ENCODE measurements around the gene TMPRSS15.

DNA sequence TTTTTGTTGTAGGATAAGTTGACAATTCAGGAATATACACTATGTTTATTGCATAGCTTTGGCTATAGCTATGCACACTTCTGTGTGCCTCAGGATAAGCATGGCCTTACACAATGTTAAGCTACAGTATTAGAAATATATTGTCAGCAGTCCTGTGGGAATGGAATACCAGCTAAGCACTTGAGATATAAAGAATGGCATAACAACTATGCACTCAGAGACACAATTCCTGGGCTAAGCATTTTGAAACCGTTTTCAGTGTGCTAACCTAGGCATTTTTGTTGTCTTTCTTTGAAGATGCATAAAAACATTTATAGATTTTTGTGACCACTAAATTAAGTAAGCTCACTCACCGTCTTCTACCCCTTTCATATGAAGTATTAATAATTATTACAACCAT lies 46.8 kb downstream of the TMPRSS15 start:
- TF ChIP-seq CTCF (IDR thresholded peaks at IDR 0.05 in 4 of 5, conservative IDR thresholded peaks at IDR 0.05 in 1 of 5), result no peak
- TF ChIP-seq POLR2A (IDR thresholded peaks at IDR 0.05), result no peak

Measured in gastrocnemius medialis (tissue), 4 donors.